HFFc6 (cell line): ENCODE data around the gene CENPT. TPM values are rescaled to one million over a fixed set of nuclear protein-coding genes. Genes with fewer than 3 reads are reported as not detected.
"Not testable (repeated sequence)": the region's sequence is repeated elsewhere in the genome, so short reads cannot be mapped to it uniquely, and the experiment has no call there.

ENCODE experiments used
- DNase-seq: peaks from one replicate; pipeline ENCODE4 v3.0.0-alpha.2; 2018
- H3K27ac Mint-ChIP-seq: 2 replicates; pipeline ENCODE4 v1.8.0; 2020; ENCODE audit warnings: mild to moderate bottlenecking, mixed read lengths
- H3K27me3 Mint-ChIP-seq: 2 replicates; pipeline ENCODE4 v1.8.0; 2021; ENCODE audit warnings: mild to moderate bottlenecking, moderate library complexity, mixed read lengths; ENCODE audit not compliant: insufficient read depth
- H3K36me3 Mint-ChIP-seq: 2 replicates; pipeline ENCODE4 v1.8.0; 2021; ENCODE audit warnings: low read depth, mixed read lengths
- H3K4me1 Mint-ChIP-seq: 2 replicates; pipeline ENCODE4 v1.8.0; 2020; ENCODE audit warnings: low read depth, mixed read lengths
- H3K4me3 Mint-ChIP-seq: 2 replicates; pipeline ENCODE4 v1.8.0; 2020; ENCODE audit warnings: mild to moderate bottlenecking, moderate library complexity, mixed read lengths
- H3K9me3 Mint-ChIP-seq: 2 replicates; pipeline ENCODE4 v1.8.0; 2020; ENCODE audit warnings: mild to moderate bottlenecking, mixed read lengths
- total RNA-seq, 6 experiments: library from RNA; stranded (reverse); fragmentation: NEBNext Ultra II Directional; extraction: Animal tissue kit (Norgen Biotek cat#: 25700); gene quantifications; 2 replicates in 1 of 6; 3 replicates in 5 of 6; pipeline ENCODE4 v1.2.3, GENCODE V29; 2021
- TF ChIP-seq, protein P1 (sequence below): fragments of 200-600 bp; sonication (generic); IDR thresholded peaks from 2 replicates; pipeline ENCODE4 v1.5.0; 2021; ENCODE audit warnings: antibody characterized with exemption, mild to moderate bottlenecking

CENPT gene
- total RNA-seq, 6 experiments from 2014 or later = 51.2 to 64.2 (median 59.7) TPM

DNA sequence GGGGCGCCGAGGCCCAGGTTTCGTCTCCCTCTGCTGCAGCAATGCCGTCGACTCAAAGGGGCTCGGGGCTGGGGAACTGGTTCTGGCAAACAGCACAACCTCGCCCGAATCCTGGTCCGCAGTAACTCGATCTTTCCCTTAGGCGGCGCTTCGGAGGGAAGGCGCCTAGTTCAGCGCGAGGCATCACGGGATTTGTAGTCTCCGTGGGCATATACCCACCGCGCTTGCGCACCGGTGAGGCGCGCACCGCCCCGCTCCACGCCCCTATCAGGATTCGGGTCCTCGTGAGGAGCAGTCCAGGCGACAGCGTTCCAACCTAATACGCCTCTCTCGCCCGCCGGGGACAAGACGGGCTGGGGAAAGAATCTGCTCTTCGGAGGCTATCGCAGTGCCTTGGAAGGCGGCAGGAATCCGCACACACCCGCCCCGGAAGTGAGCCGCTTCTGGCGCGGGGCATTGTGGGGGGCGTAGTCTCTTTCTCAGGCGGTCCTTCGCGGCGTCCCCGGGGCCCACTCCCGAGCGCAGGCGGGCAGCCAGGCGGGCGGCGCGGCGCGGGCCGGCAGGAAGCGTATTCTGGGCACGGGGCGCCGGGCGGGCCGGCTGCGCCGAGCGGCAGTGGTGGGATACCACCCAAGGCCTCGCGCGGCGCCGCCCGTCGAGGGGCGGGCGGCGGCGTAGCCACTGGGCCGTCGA lies 5.5 kb downstream of the CENPT start, which contains the start of gene THAP11:
TSS of gene THAP11 (plus strand) at position 505 of the 693 bp plus-strand sequence. CDS start 235 bp downstream, outside the sequence.
- H3K27ac Mint-ChIP-seq = peak within 1 kb of the TSS; percentile 95
- peak; percentile 91 for DNase-seq
- H3K4me3 Mint-ChIP-seq = peak within 1 kb of the TSS; percentile 90
- H3K27me3 Mint-ChIP-seq = no peaks in the 10 kb centered on the region; the same call in 1 of the 2 replicates
- no peaks in the 10 kb centered on the region for H3K36me3 Mint-ChIP-seq
- TF ChIP-seq, protein P1, sequence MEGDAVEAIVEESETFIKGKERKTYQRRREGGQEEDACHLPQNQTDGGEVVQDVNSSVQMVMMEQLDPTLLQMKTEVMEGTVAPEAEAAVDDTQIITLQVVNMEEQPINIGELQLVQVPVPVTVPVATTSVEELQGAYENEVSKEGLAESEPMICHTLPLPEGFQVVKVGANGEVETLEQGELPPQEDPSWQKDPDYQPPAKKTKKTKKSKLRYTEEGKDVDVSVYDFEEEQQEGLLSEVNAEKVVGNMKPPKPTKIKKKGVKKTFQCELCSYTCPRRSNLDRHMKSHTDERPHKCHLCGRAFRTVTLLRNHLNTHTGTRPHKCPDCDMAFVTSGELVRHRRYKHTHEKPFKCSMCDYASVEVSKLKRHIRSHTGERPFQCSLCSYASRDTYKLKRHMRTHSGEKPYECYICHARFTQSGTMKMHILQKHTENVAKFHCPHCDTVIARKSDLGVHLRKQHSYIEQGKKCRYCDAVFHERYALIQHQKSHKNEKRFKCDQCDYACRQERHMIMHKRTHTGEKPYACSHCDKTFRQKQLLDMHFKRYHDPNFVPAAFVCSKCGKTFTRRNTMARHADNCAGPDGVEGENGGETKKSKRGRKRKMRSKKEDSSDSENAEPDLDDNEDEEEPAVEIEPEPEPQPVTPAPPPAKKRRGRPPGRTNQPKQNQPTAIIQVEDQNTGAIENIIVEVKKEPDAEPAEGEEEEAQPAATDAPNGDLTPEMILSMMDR = peak; percentile 90
- H3K9me3 Mint-ChIP-seq = no peaks in the 10 kb centered on the region
- H3K4me1 Mint-ChIP-seq = peaks cover 44% of the 10 kb centered on the region

DNA sequence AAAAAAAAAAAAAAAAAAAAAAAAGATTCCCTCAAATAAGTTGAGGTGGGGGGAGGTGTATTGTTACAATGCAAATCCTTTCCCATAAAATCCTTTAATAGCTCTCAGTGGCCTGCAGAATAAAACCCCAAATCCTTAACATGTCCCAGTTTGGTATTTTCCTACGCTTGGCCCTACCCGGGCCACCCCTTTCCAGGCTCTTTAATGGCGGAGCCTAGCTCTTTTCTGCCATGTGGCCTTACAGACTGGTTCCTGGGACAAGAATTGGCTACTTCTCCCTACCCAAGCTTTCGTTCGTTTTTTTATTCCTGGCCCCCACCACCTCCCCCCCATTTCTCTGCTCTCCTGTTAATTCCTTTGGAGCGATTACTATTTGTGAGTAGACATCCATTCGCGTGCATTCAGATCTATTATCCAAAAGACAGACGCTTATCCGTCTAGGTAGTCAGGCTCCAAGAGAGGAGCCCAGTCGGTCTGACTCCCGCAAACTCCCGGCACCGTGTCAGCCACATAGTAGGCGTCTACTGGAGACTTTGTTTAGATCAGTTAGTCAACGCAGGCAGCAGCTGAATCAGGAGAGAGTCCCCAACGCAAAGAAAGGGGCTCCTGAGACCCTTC lies 6.2 kb downstream of the CENPT start:
- Mint-ChIP-seq H3K9me3 (no peaks in the 10 kb centered on the region), H3K27ac (peak overlapping the region; percentile 95), H3K4me3 (peak overlapping the region; percentile 90), H3K4me1 (peaks cover 44% of the 10 kb centered on the region), H3K27me3 (no peaks in the 10 kb centered on the region; the same call in 1 of the 2 replicates), H3K36me3 (no peaks in the 10 kb centered on the region)
- DNase-seq = no peak
- TF ChIP-seq, protein P1 = no peak

DNA sequence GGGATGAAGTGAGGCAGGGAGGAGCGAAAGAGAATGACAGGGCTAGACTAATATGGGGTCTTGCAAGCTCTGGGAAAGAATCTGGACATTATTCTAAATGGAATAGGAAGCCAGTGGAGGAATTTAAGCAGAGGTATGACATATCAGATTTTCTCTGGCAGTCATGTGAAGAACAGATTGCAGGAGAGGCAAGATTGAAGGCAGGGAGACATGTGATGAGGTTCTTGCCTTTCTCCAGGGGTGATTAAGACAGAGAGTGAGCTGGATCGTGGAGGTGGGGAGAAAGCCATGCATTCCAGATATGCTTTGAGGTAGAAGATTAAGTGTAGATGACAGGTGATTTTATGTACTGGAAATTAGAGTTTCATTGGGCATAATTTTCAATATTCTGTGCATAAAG lies 9.7 kb downstream of the CENPT start:
- TF ChIP-seq, protein P1 = no peak
- Mint-ChIP-seq H3K27ac (no peak overlapping the region), H3K4me1 (peaks cover 18% of the 10 kb centered on the region), H3K4me3 (no peak overlapping the region), H3K27me3 (no peaks in the 10 kb centered on the region), H3K9me3 (no peaks in the 10 kb centered on the region), H3K36me3 (no peaks in the 10 kb centered on the region)
- DNase-seq = no peak

DNA sequence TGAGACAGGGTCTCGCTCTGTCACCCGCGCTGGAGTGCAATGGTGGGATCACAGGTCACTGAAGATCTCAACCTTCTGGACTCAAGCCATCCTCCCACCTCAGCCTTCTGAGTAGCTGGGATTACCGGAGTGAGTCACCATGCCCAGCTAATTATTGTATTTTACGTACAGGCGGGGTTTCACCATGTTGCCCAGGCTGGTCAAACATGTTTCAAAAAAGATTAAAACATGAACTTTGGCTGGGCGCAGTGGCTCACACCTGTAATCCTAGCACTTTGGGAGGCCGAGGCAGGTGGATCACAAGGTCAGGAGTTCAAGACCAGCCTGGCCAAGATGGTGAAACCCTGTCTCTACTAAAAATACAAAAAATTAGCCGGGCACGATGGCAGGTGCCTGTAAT lies 10.3 kb downstream of the CENPT start:
- H3K27me3 Mint-ChIP-seq, H3K4me3 Mint-ChIP-seq, H3K36me3 Mint-ChIP-seq, H3K9me3 Mint-ChIP-seq, H3K27ac Mint-ChIP-seq, DNase-seq: not testable (repeated sequence)
- H3K4me1 Mint-ChIP-seq = peaks cover 20% of the 10 kb centered on the region

DNA sequence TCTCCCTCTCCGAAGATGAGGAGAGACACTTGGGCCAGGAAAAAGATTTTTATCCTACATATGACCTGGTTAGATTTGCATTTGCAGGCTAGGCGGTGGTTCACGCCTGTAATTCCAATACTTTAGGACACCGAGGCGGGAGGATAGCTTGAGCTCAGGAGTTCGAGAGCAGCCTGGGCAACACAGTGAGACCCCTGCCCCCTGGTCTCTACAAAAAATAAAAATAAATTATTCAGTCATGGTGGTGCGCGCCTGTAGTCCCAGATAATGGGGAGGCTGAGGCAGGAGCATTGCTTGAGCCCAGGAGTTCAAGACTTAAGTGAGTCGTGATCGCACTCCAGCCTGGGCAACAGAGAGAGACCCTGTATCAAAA lies 13.3 kb downstream of the CENPT start:
- H3K27ac Mint-ChIP-seq = no peak overlapping the region

More for the DNA sequence above, 13.3 kb downstream of the CENPT start:
- no peaks in the 10 kb centered on the region for H3K9me3 Mint-ChIP-seq
- peaks cover 11% of the 10 kb centered on the region; the same call in 1 of the 2 replicates for H3K36me3 Mint-ChIP-seq
- H3K27me3 Mint-ChIP-seq = 0 out of 2 replicates have a peak, but pooled peaks cover under 1% of the 10 kb centered on the region
- H3K4me3 Mint-ChIP-seq = peak overlapping the region; percentile 88
- peaks cover 15% of the 10 kb centered on the region for H3K4me1 Mint-ChIP-seq
- TF ChIP-seq, protein P1 = no peak
- no peak for DNase-seq
